ENCODE results near the gene AKT1. TPM values are rescaled to one million over a fixed set of nuclear protein-coding genes. Genes with fewer than 3 reads are reported as not detected.

Gene AKT1
- 123 and 142 TPM in 2 replicates for total RNA-seq (2021)
- percentile 56 among the genes with signal in this experiment for Bru-seq, nascent RNA
- percentile 69 among the genes with signal in this experiment for BruChase-seq, experiment 1, labeled RNA remaining after a 2-hour chase
- percentile 83 among the genes with signal in this experiment for BruChase-seq, experiment 2, labeled RNA remaining after a 6-hour chase
- long read RNA-seq, transcript AKT1-201 (15 exons, 2,866 nt) = minor isoform, 22 of 778 reads
- long read RNA-seq, transcript AKT1-220 (15 exons, 2,742 nt) = minor isoform, 69 of 778 reads
- long read RNA-seq, transcript AKT1-202 (14 exons, 3,913 nt) = minor isoform, 5 of 778 reads
- long read RNA-seq, transcript AKT1-203 (14 exons, 2,710 nt) = major isoform, 494 of 778 reads
- long read RNA-seq, partial matches to known transcripts = 29 of 778 reads
- long read RNA-seq, other reads (novel, unspliced or antisense) = 149 of 778 reads

DNA sequence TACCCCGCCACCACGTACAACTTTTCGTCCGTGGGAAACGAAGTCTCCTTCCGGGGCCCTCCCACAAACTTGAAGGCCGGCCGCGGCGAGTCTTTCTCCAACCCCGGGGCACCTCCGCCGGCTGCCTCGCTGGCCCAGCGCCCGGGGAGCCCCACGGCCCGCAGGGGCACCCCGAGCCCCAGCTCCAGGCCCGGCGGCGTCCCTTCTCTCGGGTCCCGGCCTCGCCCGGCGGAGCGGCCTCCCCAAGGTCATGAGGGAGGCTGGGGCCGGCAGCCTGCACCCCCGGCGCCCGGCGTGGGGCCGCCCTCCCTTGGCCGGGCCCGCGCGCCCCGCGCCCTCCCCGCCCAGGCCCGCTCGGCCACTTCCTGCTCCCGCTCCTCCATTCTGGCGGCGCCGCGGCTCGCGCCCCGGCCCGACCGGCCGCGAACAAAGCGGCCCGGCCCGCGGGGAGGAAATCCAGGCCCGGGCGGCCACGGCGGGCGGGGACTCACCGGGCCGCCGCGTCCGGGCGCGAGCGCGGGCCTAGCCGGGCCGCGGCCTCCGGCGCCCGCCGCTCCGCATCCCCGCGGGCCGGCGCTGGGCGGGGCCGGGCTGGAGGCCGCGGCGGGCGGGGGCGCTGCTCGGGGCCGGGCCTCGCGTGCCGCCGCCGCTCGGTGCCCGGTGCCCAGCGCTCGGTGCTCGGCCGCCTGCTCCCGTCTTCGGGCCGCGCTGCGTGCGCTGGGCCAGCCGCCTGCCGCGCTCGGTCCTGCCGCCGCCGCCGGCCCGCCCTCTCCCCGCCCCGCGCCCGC is at the start of gene AKT1:
TSS of gene AKT1 (minus strand) at position 756 of the 788 bp plus-strand sequence. CDS start 3,105 bp downstream, outside the sequence.
- Histone ChIP-seq H3K4me3 (ENCODE audit: low read depth, low read length, poor library complexity, severe bottlenecking) (peak within 1 kb of the TSS; percentile 66), H3K27me3 (replicated peaks; ENCODE audit: insufficient read depth, low read depth, low read length, poor library complexity) (no peaks in the 10 kb centered on the region), H3K27ac (ENCODE audit: low read depth, low read length, poor library complexity, severe bottlenecking) (peak within 1 kb of the TSS; percentile 73), H3K36me3 (ENCODE audit: insufficient read depth, low read length, poor library complexity, severe bottlenecking) (peaks cover 10% of the 10 kb centered on the region), H3K4me1 (ENCODE audit: insufficient read depth, low read length, poor library complexity, severe bottlenecking) (peaks cover 17% of the 10 kb centered on the region), H3K9me3 (ENCODE audit: low read depth, low read length, poor library complexity, severe bottlenecking) (no peaks in the 10 kb centered on the region)
- no TSS peak for BruUV-seq (replicated peaks)
- DNase-seq (ENCODE audit: low spot score) = no peak
- POLR2A ChIA-PET (ENCODE audit: low non-redundant PET) = no interaction called here
- intact Hi-C loops (cut with micrococcal nuclease; ENCODE audit: unreplicated experiment) = no loop called here
- CTCF ChIA-PET = no interaction called here
- TF ChIP-seq EZH2 (IDR thresholded peaks at IDR 0.05; ENCODE audit: borderline replicate concordance, low read depth, low read length, poor library complexity, severe bottlenecking) = no peak
- TF ChIP-seq, protein P1, sequence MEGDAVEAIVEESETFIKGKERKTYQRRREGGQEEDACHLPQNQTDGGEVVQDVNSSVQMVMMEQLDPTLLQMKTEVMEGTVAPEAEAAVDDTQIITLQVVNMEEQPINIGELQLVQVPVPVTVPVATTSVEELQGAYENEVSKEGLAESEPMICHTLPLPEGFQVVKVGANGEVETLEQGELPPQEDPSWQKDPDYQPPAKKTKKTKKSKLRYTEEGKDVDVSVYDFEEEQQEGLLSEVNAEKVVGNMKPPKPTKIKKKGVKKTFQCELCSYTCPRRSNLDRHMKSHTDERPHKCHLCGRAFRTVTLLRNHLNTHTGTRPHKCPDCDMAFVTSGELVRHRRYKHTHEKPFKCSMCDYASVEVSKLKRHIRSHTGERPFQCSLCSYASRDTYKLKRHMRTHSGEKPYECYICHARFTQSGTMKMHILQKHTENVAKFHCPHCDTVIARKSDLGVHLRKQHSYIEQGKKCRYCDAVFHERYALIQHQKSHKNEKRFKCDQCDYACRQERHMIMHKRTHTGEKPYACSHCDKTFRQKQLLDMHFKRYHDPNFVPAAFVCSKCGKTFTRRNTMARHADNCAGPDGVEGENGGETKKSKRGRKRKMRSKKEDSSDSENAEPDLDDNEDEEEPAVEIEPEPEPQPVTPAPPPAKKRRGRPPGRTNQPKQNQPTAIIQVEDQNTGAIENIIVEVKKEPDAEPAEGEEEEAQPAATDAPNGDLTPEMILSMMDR (conservative IDR thresholded peaks at IDR 0.05; ENCODE audit: low read depth, low read length) = no peak

DNA sequence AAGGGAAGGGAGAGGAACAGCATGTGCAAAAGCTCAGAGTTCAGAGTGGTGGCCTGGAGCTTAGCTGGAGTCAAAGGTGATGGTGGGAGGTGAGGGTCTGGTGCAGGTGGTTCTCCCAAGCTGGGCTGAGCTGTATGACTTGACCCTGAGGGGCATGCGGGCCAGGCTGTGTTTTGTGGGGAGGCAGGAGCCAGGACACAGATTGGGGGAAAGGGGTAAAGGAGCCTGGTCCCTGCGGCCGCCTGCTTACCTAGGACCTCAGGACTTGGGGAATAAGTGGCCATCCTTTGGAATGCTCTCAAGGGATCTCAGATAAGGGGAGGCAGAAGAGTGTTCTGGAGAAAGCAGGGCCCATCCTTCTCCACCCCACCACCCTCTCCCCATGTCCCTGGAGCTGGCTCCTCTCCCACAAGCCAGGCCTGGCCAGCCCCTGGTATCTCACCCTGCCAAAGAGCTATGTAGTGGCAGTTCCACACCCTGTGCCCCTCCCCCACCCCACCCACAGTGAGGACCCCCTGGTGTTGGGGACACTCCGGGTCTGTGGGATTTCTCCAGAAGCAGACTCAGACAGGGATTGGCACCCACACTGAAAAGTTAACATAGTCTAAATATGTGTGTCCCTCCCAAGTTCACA is 49.6 kb upstream of the AKT1 start:
- Histone ChIP-seq H3K27me3 (replicated peaks; ENCODE audit: insufficient read depth, low read depth, low read length, poor library complexity) (peaks cover 46% of the 10 kb centered on the region), H3K4me1 (ENCODE audit: insufficient read depth, low read length, poor library complexity, severe bottlenecking) (no peaks in the 10 kb centered on the region), H3K9me3 (ENCODE audit: low read depth, low read length, poor library complexity, severe bottlenecking) (no peaks in the 10 kb centered on the region), H3K27ac (ENCODE audit: low read depth, low read length, poor library complexity, severe bottlenecking) (no peak overlapping the region), H3K36me3 (ENCODE audit: insufficient read depth, low read length, poor library complexity, severe bottlenecking) (no peaks in the 10 kb centered on the region), H3K4me3 (ENCODE audit: low read depth, low read length, poor library complexity, severe bottlenecking) (no peak overlapping the region)
- CTCF ChIA-PET = no interaction called here
- TF ChIP-seq, protein P1 (conservative IDR thresholded peaks at IDR 0.05; ENCODE audit: low read depth, low read length) = no peak
- TF ChIP-seq EZH2 (IDR thresholded peaks at IDR 0.05; ENCODE audit: borderline replicate concordance, low read depth, low read length, poor library complexity, severe bottlenecking) = no peak
- intact Hi-C loops (cut with micrococcal nuclease; ENCODE audit: unreplicated experiment) = no loop called here
- POLR2A ChIA-PET (ENCODE audit: low non-redundant PET) = no interaction called here
- BruUV-seq (replicated peaks) = no TSS peak
- DNase-seq (ENCODE audit: low spot score) = no peak

DNA sequence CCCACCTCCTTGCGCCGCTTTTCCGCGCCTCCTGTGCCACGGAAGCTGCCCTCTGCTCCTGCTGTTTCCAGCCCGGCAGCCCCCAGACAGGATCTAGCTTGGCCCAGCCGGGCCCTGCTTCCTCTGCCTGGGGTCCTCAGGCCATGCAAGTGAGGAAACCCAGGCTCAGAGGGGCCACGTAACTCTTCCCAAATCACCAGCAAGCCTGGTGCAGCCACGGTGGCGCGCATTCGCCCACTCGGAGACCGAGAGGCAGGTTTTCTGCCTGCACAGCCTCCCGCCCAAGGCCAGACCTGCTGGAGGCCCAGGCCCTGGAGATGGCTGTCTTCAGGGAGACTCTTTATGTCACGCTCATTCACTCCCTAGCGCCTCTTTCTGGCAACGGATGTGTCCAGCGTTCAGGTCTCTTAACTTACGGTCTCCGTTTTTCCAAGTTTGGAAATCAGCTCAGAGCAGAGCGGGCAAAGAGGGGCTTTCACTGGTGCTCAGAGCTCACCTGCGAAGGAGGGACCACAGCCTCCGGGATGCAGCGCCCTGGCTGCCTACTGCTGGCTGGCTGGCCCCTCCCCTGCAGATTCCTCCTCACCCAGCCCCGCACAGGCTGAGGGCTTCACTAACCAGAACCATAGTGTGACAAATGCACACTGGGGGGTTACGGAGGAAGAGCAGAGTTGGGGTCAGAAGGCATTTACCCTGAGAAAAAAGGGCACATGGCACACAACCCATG is 48.9 kb upstream of the AKT1 start:
- H3K9me3 ChIP-seq (ENCODE audit: low read depth, low read length, poor library complexity, severe bottlenecking) = no peaks in the 10 kb centered on the region
- no peaks in the 10 kb centered on the region for H3K4me1 ChIP-seq (ENCODE audit: insufficient read depth, low read length, poor library complexity, severe bottlenecking)
- no TSS peak for BruUV-seq (replicated peaks)
- H3K36me3 ChIP-seq (ENCODE audit: insufficient read depth, low read length, poor library complexity, severe bottlenecking) = no peaks in the 10 kb centered on the region
- intact Hi-C loops (cut with micrococcal nuclease; ENCODE audit: unreplicated experiment) = no loop called here
- ChIA-PET CTCF (interaction anchor here (0.6 kb wide), 1 partner anchor 32 kb away, joined by 4 read pairs; no protein-coding TSS in a partner anchor), POLR2A (ENCODE audit: low non-redundant PET) (no interaction called here)
- DNase-seq (ENCODE audit: low spot score) = no peak
- no peak overlapping the region for H3K27ac ChIP-seq (ENCODE audit: low read depth, low read length, poor library complexity, severe bottlenecking)
- H3K4me3 ChIP-seq (ENCODE audit: low read depth, low read length, poor library complexity, severe bottlenecking) = peak overlapping the region; percentile 43
- TF ChIP-seq, protein P1 (conservative IDR thresholded peaks at IDR 0.05; ENCODE audit: low read depth, low read length) = no peak
- no peak for TF ChIP-seq EZH2 (IDR thresholded peaks at IDR 0.05; ENCODE audit: borderline replicate concordance, low read depth, low read length, poor library complexity, severe bottlenecking)
- peaks cover 46% of the 10 kb centered on the region for H3K27me3 ChIP-seq (replicated peaks; ENCODE audit: insufficient read depth, low read depth, low read length, poor library complexity)
